ENCODE results near the gene C1QTNF12. TPM values are rescaled to one million over a fixed set of nuclear protein-coding genes. Genes with fewer than 3 reads are reported as not detected.

C1QTNF12 gene
- total RNA-seq, 2 experiments from 2014 or later = 2.6 to 4.9 TPM

DNA sequence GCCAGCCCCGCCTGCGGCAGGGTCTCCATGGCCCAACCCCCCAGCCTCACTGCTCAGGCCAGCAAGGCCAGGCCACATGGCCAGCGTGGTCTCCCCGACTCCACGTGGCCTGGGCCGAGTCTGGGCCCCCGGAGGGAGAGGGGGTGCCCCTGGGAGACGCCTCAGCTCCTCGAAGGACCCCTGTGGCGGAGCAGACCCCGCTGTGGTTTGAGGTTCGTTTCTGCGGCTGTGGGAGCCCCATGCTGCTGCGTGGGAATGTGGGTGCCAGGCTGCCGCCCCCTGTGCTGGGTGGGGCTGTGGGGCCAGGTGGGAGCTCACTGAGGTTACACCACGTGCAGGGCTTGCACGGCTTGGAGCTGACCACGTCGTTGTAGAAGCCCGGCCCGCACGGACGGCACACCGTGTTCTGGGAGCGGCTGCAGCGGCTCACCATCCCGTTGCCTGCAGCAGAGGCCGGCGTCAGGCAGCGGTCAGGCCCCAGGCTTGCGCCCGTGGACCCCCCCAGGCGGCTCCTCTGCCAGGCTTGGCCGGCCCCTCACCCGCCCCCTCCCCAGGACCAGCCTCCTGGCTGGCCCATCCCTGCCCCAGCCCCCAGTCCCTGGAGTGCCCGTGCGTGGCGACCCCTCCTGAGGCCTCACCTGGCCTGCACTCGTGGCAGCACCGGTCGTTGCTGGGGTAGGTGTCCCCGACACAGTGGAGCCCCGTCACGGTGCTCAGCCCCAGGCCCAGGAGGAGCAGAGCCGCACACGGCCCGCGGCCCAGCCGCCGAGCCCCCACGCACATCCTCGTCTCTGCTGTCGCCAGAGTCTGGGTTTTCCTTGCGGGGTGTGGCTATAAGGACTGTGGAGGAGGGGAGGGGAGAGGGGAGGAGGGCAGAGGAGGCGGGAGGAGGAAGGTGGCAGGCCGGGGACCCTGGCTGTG is 32.9 kb downstream of the C1QTNF12 start, which contains the start of gene TNFRSF4:
TNFRSF4 (minus strand) TSS at position 809 of the 921 bp plus-strand sequence; CDS start at position 783, 26 bp downstream.
- TF ChIP-seq, protein P1, sequence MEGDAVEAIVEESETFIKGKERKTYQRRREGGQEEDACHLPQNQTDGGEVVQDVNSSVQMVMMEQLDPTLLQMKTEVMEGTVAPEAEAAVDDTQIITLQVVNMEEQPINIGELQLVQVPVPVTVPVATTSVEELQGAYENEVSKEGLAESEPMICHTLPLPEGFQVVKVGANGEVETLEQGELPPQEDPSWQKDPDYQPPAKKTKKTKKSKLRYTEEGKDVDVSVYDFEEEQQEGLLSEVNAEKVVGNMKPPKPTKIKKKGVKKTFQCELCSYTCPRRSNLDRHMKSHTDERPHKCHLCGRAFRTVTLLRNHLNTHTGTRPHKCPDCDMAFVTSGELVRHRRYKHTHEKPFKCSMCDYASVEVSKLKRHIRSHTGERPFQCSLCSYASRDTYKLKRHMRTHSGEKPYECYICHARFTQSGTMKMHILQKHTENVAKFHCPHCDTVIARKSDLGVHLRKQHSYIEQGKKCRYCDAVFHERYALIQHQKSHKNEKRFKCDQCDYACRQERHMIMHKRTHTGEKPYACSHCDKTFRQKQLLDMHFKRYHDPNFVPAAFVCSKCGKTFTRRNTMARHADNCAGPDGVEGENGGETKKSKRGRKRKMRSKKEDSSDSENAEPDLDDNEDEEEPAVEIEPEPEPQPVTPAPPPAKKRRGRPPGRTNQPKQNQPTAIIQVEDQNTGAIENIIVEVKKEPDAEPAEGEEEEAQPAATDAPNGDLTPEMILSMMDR (IDR thresholded peaks at IDR 0.05) = no peak
- ATAC-seq (peak; percentile 19), DNase-seq (peak; percentile 51)
- Mint-ChIP-seq H3K36me3 (ENCODE audit: low read depth) (peaks cover 35% of the 10 kb centered on the region), H3K27ac (peak within 1 kb of the TSS; percentile 79), H3K27me3 (no peaks in the 10 kb centered on the region), H3K4me3 (peak within 1 kb of the TSS; percentile 76), H3K4me1 (ENCODE audit: low read depth) (peaks cover 53% of the 10 kb centered on the region), H3K9me3 (no peaks in the 10 kb centered on the region)
- ChIA-PET POLR2A (interaction anchor here (0.8 to 8.4 kb wide), 8 partner anchors 7 to 194 kb away, joined by 3 to 64 read pairs (median 4); partner anchors contain the start of genes B3GALT6, SDF4 and TNFRSF18), CTCF (interaction anchor here (1.7 kb wide), 1 partner anchor 91 kb away, joined by 6 read pairs; no protein-coding TSS in a partner anchor)
- intact Hi-C loops (cut with micrococcal nuclease) = no loop called here

DNA sequence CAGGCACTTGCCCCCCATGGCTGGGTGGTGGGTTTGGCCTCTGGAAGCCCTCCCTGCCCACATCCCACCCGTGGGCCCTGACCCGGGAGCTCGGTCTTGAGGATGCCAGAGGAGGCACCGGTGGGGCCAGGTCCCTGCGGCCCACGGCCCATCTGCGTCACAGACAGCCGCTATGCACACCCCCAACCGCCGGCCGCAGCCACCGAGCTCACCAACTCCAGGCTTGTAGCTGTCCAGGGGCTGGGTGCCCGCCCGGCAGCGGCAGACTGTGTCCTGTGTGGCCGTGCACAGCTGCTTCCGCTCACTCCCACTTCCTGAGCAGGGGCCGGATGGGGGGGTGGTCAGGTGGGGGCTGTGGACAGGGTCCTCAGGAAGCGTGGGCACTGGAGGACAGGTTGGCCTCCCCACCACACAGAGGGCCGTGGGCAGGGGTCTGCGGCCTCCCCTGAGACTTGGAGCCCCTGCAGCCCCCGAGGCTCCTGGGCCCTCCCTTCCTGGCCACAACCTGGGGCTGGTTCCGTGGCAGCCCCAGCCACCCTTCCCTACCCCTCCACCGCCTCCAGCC is 33.7 kb downstream of the C1QTNF12 start:
- ChIA-PET POLR2A (interaction anchor here (0.8 to 8.4 kb wide), 8 partner anchors 8 to 195 kb away, joined by 3 to 64 read pairs (median 4); partner anchors contain the start of genes B3GALT6 and SDF4), CTCF (interaction anchor here (1.7 kb wide), 1 partner anchor 90 kb away, joined by 6 read pairs; no protein-coding TSS in a partner anchor)
- peak overlapping the region; percentile 52 for H3K27ac Mint-ChIP-seq
- peak overlapping the region; percentile 76 for H3K4me3 Mint-ChIP-seq
- peaks cover 29% of the 10 kb centered on the region for H3K36me3 Mint-ChIP-seq (ENCODE audit: low read depth)
- peaks cover 53% of the 10 kb centered on the region for H3K4me1 Mint-ChIP-seq (ENCODE audit: low read depth)
- DNase-seq (peak; percentile 74), ATAC-seq (peak; percentile 3)
- no peaks in the 10 kb centered on the region for H3K27me3 Mint-ChIP-seq
- intact Hi-C loops (cut with micrococcal nuclease) = no loop called here
- H3K9me3 Mint-ChIP-seq = no peaks in the 10 kb centered on the region
- TF ChIP-seq, protein P1 (IDR thresholded peaks at IDR 0.05) = no peak

DNA sequence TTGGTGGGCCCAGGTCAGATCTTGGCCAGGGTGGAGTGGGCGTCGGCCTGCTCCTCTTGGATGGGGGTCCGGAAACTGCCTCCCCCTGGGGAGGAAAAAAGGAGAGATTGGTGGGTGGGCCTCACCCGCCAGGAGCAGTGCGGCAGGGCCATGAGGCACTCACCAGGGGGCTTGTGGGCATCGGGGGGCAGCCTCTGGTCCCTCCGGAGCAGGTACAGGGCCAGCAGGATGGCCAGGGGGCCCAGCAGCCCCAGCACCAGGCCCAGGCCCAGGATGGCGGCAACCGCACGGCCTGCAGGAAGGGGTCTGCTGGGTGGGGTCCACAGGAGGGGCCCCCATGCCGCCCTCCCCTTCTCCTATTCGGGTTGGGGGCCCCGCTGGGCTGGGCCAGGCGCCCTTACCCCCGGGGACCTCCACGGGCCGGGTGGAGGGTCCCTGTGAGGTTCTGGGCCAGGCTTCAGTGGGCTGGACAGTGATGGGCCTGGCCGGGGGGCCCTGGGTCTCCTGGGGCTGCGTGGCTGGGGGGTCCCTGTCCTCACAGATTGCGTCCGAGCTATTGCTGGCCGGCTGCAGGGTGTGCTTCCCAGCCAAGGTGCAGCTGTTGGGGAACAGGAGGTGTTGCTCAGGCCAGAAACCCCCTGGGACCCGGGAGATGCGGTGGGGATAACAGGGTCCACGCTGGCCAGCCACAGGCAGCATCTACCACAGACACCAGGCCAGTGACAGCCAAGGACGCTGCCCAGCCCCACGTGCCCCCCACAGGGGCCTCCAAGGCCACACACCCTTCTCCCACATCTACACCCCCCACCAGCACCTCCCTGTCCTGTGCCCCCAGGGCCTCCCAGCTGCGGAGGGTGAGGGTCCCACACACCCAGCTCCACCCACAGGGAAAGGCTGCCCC is 34.7 kb downstream of the C1QTNF12 start:
- POLR2A ChIA-PET = interaction anchor here (0.9 to 8.4 kb wide), 3 partner anchors 9 to 22 kb away, joined by 4 to 64 read pairs (median 5); partner anchors contain the start of genes B3GALT6 and SDF4
- Mint-ChIP-seq H3K4me3 (peak overlapping the region; percentile 76), H3K27me3 (no peaks in the 10 kb centered on the region), H3K36me3 (ENCODE audit: low read depth) (peaks cover 21% of the 10 kb centered on the region), H3K27ac (peak overlapping the region; percentile 52), H3K4me1 (ENCODE audit: low read depth) (peaks cover 52% of the 10 kb centered on the region), H3K9me3 (no peaks in the 10 kb centered on the region)
- TF ChIP-seq, protein P1 (IDR thresholded peaks at IDR 0.05) = no peak
- intact Hi-C loops (cut with micrococcal nuclease) = no loop called here
- ATAC-seq = no peak
- CTCF ChIA-PET = interaction anchor here (1.7 kb wide), 1 partner anchor 89 kb away, joined by 6 read pairs; no protein-coding TSS in a partner anchor
- no peak for DNase-seq

DNA sequence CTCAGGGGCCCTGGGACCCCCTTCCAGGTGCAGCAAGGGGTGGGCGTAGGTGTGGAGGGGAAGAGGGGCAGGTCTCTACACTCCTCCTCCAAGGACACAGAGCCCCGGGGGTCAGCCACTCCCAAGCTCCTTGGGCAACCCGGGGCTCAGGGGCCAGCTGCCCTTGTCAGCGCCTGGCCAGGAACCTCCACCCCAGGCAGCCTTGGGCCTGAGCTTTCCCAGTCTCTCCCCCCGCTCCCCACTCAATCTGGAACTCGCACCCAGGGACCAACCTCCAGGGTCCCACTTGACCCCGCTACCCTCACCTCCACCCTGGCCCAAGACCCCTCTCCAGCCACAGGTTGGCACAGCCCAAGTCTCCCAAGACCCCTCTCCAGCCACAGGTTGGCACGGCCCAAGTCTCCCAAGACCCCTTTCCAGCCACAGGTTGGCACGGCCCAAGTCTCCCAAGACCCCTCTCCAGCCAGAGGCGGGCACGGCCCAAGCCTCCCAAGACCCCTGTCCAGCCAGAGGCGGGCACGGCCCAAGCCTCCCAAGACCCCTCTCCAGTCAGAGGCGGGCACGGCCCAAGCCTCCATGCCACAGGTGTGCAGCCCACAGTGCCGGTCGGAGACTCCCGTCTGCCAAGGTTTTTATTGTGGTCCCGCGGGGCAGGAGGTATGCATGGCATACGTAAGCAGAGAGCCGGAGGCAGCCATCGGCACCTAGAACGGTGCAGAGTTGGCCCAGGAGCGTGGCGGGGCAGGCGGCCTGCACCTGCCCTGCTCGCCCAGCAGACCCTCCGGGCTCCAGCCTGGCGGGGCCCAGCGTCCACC is 35.6 kb downstream of the C1QTNF12 start:
- Mint-ChIP-seq H3K27me3 (no peaks in the 10 kb centered on the region), H3K4me3 (peak overlapping the region; percentile 60), H3K4me1 (ENCODE audit: low read depth) (peaks cover 46% of the 10 kb centered on the region), H3K9me3 (no peaks in the 10 kb centered on the region), H3K36me3 (ENCODE audit: low read depth) (peaks cover 16% of the 10 kb centered on the region), H3K27ac (no peak overlapping the region)
- ChIA-PET POLR2A (interaction anchor here (1.0 to 1.7 kb wide), 2 partner anchors 17 to 88 kb away, joined by 3 to 4 read pairs; no protein-coding TSS in a partner anchor), CTCF (interaction anchor here (2.1 kb wide), 1 partner anchor 89 kb away, joined by 6 read pairs; no protein-coding TSS in a partner anchor)
- TF ChIP-seq, protein P1 (IDR thresholded peaks at IDR 0.05) = no peak
- ATAC-seq = no peak
- no peak for DNase-seq
- intact Hi-C loops (cut with micrococcal nuclease) = no loop called here

All from activated CD8-positive, alpha-beta T cell treated with anti-CD3 and anti-CD28 coated beads for 36 hours (primary cell).